ENCODE data around the gene NGDN. TPM values are rescaled to one million over a fixed set of nuclear protein-coding genes. Genes with fewer than 3 reads are reported as not detected.
"Not testable (repeated sequence)": the region's sequence is repeated elsewhere in the genome, so short reads cannot be mapped to it uniquely, and the experiment has no call there.

Gene NGDN
- total RNA-seq, 3 donors from 2014 or later, result 115 to 120 (median 117) TPM

DNA sequence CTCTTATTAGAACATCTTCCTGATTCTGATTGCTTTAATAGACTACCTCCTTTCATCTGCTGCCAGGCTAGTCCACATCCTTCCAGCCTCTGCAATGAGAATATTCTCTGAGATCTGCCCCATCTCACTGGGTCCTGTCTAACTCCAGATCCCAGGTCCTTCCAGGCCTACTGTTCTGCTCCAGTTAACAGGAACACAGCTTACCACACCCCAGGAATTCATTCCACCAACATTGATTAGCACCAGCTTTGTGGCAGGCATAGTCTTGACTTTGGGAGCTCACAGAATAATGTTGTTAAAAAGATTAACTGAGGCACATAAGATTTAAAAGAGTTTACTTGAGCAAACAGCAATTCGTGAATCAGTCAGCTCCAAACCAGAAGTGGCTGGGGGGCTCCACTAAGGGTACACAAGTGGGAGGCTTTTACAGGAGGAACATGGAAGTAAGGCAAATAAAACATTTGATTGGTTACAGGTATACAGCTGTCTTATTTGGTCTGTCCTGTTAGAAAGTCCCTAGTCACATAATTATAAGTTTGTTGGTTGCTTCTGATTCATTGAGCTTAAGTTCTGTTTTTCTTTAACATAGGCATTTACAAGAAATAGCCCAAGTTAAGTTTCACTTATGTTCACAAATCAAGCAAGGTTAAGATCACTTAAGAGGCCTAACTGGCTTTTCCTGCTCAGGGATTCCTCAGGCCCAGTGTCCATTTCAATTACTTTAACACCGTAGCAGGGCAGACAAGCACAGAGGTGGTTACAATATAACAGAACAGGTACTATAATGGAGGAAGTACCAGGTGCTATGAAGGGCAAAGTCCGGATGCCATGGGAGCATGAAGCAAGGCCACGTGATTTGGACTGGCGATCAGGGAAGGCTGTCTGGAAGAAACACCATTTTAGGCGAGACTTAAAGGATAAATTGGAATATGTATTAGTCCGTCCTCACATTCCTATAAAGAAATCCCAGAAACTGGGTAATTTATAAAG lies 21.8 kb upstream of the NGDN start:
- peaks cover 12% of the 10 kb centered on the region for H3K27me3 Mint-ChIP-seq (ENCODE audit: low read depth)
- H3K36me3 Mint-ChIP-seq (ENCODE audit: insufficient read depth), result no peaks in the 10 kb centered on the region
- H3K4me3 Mint-ChIP-seq, result no peak overlapping the region
- peak; percentile 48 to 65 for ATAC-seq
- peaks cover 2% of the 10 kb centered on the region for H3K4me1 Mint-ChIP-seq (ENCODE audit: low read depth)
- no peaks in the 10 kb centered on the region for H3K9me3 Mint-ChIP-seq
- no peak for DNase-seq

DNA sequence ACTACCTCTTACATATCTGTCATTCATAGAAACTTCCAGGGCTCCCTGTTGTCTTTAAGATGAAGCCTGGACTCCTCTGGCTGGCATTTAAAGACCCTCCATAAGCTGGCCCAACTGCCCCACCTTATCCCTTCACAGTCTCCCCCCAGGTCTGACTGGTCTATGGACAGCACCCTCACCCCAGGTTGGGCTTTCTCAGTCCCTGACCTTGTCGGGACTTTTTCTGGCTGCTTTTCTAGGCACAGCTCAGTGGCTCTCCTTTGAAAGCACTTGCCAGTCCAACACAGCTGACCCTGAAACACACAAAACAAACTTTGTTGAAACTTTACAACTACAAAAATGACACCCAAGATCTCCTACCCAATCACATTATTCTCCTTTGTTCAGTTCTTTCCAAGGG lies 20.2 kb upstream of the NGDN start:
- H3K27me3 Mint-ChIP-seq (ENCODE audit: low read depth), result peaks cover 16% of the 10 kb centered on the region
- ATAC-seq, result no peak
- no peaks in the 10 kb centered on the region for H3K9me3 Mint-ChIP-seq

DNA sequence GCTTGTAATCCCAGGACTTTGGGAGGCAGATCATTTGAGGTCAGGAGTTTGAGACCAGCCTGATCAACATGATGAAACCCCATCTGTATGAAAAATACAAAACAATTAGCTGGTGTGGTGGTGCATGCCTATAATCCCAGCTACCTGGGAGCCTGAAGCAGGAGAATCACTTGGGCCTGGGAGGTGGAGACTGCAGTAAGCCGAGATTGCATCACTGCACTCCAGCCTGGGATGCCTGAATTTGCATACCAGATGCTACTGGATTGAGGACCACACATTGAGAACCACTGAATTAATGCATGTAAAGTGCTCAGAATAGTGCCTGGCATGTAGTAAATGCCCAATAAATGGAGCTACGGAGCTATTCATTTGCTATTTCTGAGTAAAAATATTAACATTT lies 19.1 kb upstream of the NGDN start:
- Mint-ChIP-seq H3K36me3 (ENCODE audit: insufficient read depth) (no peaks in the 10 kb centered on the region), H3K4me1 (ENCODE audit: low read depth) (peaks cover 2% of the 10 kb centered on the region), H3K4me3 (no peak overlapping the region), H3K27me3 (ENCODE audit: low read depth) (peaks cover 20% of the 10 kb centered on the region), H3K9me3 (no peaks in the 10 kb centered on the region)
- DNase-seq, result no peak
- no peak for ATAC-seq

More for the DNA sequence above, 20.2 kb upstream of the NGDN start:
- Mint-ChIP-seq H3K36me3 (ENCODE audit: insufficient read depth) (no peaks in the 10 kb centered on the region), H3K4me1 (ENCODE audit: low read depth) (peaks cover 2% of the 10 kb centered on the region), H3K4me3 (no peak overlapping the region)
- no peak for DNase-seq

DNA sequence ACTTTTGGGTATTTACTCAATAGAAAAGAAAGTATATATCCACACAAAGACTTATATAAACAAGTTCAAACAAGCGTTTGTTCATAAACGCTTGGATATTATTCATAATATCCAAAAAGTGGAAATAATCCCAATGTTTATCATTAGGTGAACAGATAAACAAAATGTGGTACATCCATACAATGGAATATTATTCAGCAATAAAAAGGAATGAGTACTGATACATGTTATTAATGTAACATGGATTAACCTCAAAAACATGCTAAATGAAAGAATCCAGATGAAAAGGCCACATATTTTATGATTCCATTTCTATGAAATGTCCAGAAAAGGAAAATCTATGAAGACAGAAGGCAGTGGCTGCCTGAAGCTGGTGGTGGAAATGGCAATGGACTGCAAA lies 17.3 kb upstream of the NGDN start:
- Mint-ChIP-seq H3K36me3 (ENCODE audit: insufficient read depth) (no peaks in the 10 kb centered on the region), H3K27me3 (ENCODE audit: low read depth) (peaks cover 26% of the 10 kb centered on the region), H3K9me3 (no peaks in the 10 kb centered on the region), H3K4me1 (ENCODE audit: low read depth) (peaks cover 2% of the 10 kb centered on the region), H3K4me3 (no peak overlapping the region)
- DNase-seq (no peak), ATAC-seq (no peak)

DNA sequence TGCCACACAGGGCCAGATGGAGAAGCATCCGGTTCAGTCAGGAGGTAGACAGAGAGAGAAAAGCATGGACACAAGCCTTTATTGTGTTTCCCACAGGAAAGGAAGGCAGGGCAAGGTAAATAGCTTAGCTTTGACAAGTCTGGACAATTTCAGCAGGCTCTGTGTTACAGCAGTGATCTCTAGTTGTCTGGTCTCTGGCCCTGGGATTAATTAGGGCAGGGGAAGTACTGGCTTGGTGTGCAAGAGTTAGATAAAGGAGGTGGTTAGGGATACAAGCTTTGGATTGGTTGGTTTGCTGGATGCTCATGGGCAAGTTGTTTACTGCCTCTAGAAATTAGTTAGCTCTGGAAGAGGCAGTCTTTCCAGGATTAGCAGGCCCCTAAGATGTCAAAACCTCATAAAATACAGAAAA lies 15.1 kb upstream of the NGDN start:
- no peak overlapping the region for H3K4me3 Mint-ChIP-seq
- no peaks in the 10 kb centered on the region for H3K9me3 Mint-ChIP-seq
- H3K4me1 Mint-ChIP-seq (ENCODE audit: low read depth), result no peaks in the 10 kb centered on the region
- H3K27me3 Mint-ChIP-seq (ENCODE audit: low read depth), result peaks cover 35% of the 10 kb centered on the region
- no peak for ATAC-seq
- no peaks in the 10 kb centered on the region for H3K36me3 Mint-ChIP-seq (ENCODE audit: insufficient read depth)
- no peak for DNase-seq

DNA sequence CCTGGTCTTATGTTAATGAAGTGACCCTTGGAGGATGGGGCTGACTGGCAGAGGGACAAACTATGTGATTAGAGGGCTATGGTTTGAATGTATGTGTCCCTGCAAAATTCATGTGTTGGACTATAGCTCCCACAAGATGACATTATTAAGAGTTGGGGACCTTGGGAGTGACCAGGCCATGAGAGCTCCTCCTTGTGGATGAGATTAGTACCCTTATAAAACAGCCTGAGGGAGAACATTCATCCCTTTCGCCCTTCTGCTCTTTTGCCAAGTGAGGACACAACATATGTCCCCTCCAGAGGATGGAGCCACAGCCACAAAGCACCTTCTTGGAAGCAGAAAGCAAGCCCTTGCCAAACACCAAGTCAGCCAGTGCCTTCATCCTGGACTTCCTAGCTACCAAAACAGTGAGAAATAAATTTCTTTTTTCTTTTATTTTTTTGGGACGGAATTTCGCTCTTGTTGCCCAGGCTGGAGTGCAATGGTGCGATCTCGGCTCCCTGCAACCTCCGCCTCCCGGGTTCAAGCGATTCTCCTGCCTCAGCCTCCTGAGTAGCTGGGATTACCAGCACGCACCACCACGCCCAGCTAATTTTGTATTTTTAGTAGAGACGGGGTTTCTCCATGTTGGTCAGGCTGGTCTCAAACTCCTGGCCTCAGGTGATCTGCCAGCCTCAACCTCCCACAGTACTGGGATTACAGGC lies 12.5 kb upstream of the NGDN start:
- H3K4me1 Mint-ChIP-seq (ENCODE audit: low read depth); ATAC-seq; H3K4me3 Mint-ChIP-seq; H3K9me3 Mint-ChIP-seq; H3K36me3 Mint-ChIP-seq (ENCODE audit: insufficient read depth); DNase-seq: not testable (repeated sequence)
- peaks cover 36% of the 10 kb centered on the region for H3K27me3 Mint-ChIP-seq (ENCODE audit: low read depth)

DNA sequence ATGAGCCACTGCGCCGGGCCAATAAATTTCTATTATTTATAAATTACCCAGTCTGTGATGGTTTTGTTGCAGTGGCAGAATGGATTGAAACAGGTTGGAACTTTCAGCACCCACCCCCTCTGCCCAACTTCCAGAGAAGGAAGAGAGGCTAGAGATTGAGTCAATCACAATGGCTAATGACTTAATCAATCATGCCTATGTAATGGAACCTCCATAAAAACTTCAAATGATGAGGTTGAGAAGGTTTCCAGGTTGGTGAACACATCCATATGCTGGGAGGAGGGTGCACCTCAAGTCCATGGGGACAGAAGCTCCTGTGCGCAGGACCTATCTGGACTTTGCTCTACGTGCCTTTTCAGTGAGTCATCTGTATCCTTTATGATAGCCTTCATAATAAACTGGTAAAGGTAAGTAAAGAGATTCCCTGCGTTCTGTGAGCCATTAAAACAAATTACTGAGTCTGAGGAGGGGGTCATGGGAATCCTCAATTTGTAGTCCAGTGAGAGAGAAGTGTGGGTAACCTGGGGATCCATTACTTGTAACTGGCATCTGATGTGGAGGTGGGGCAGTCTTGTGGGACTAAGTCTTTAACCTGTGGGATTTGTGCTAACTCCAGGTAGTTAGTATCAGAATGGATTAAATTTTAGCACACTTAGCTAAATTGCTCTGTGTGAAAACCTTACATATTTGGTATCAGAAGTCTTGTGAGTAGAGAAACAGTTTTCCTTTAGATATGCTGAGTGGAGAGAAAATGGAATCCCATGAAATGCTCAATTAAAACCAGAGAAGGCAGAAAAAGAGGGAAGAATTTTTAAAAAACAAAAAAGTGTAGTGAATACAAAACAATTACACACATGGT lies 11.7 kb upstream of the NGDN start:
- no peaks in the 10 kb centered on the region for H3K4me1 Mint-ChIP-seq (ENCODE audit: low read depth)
- peaks cover 31% of the 10 kb centered on the region for H3K27me3 Mint-ChIP-seq (ENCODE audit: low read depth)

DNA sequence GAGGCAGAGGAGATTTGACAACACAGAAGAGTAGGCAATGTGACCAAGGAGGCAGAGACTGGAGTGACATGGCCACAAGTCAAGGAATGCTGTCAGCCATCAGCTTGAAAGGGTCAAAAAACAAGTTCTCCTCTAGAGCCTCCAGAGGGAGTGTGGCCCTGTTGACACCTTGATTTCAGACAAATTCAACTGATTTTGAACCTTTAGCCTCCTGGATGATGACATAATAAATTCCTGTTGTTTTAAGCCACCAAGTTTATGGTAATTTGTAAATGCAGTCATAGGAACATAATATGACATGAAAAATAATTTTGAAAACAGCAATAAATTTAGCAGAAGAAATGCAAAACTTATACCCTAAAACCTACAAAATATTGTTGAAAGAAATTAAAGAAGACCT lies 8.5 kb upstream of the NGDN start:
- H3K9me3 Mint-ChIP-seq, result no peaks in the 10 kb centered on the region
- DNase-seq, result no peak
- H3K4me1 Mint-ChIP-seq (ENCODE audit: low read depth), result no peaks in the 10 kb centered on the region
- peaks cover 20% of the 10 kb centered on the region for H3K27me3 Mint-ChIP-seq (ENCODE audit: low read depth)
- ATAC-seq, result no peak
- no peaks in the 10 kb centered on the region for H3K36me3 Mint-ChIP-seq (ENCODE audit: insufficient read depth)
- no peak overlapping the region for H3K4me3 Mint-ChIP-seq

More for the DNA sequence above, 11.7 kb upstream of the NGDN start:
- H3K4me3 Mint-ChIP-seq, result no peak overlapping the region
- H3K36me3 Mint-ChIP-seq (ENCODE audit: insufficient read depth), result no peaks in the 10 kb centered on the region
- DNase-seq, result no peak
- ATAC-seq, result no peak
- H3K9me3 Mint-ChIP-seq, result no peaks in the 10 kb centered on the region

DNA sequence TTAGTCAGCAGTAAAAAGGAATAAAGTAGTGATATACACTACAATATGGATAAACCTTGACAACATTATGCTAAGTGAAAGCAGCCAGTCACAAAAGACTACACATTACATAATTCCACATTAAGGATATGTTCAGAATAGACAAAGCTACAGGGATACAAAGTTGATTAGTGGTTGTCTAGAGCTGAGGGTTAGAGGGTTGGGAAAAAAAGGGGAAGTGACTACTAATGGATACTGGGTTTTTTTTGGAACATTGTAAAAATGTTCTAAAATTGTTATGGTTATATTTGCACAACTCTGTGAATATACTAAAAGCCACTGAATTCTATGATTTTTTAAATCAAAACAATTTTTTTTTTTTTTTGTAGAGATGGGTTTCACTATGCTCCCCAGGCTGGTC lies 4.8 kb upstream of the NGDN start:
- H3K27me3 Mint-ChIP-seq (ENCODE audit: low read depth), result peaks cover 6% of the 10 kb centered on the region
- DNase-seq, result no peak
- H3K9me3 Mint-ChIP-seq, result no peaks in the 10 kb centered on the region
- no peak overlapping the region for H3K4me3 Mint-ChIP-seq
- ATAC-seq, result no peak
- peaks cover 2% of the 10 kb centered on the region for H3K4me1 Mint-ChIP-seq (ENCODE audit: low read depth)
- no peaks in the 10 kb centered on the region for H3K36me3 Mint-ChIP-seq (ENCODE audit: insufficient read depth)

DNA sequence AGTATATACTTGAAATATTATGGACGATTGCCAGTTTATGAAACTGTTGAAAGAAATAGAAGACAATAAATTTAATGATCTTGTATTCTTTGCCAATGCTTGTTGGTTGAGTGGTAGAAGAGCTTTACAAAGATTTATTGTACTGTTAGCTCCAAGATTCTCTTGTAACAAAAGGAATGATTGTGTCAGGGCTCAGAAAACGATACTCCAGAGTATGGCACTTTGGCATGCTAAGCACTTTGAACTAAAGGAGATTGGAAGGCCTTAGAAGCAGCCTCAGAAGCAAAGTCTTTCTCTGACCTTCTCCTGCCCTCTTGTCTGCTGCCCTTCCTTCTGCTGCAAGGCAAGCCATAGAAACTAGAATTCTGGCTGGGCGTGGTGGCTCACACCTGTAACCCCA lies 4.2 kb upstream of the NGDN start:
- Mint-ChIP-seq H3K27me3 (ENCODE audit: low read depth) (peaks cover 3% of the 10 kb centered on the region), H3K9me3 (no peaks in the 10 kb centered on the region), H3K4me3 (no peak overlapping the region), H3K4me1 (ENCODE audit: low read depth) (peaks cover 2% of the 10 kb centered on the region), H3K36me3 (ENCODE audit: insufficient read depth) (no peaks in the 10 kb centered on the region)
- no peak for ATAC-seq
- DNase-seq, result no peak

DNA sequence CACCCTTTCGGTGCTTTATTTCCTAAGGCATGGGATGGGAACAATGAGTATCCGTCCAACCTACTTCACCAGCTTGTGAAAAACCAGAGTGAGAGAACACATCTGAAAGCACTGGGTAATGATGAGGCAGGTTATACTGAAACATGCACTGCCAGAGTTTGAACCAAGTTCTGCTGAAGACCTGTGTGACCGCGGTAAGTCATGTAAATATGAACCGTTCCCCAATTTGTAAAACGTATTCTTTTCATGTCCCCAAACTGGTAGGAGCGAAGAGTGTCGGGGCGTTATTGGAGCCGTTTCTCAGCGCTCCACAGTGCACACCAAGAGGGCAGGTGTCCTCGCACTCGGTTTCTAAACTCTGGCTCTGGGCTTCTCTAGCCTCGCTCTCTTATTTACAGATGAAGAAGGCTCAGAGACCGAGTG lies 788 bp upstream of the NGDN start:
- Mint-ChIP-seq H3K4me3 (no peak overlapping the region), H3K27me3 (ENCODE audit: low read depth) (no peaks in the 10 kb centered on the region), H3K36me3 (ENCODE audit: insufficient read depth) (peaks cover 11% of the 10 kb centered on the region), H3K4me1 (ENCODE audit: low read depth) (peaks cover 10% of the 10 kb centered on the region), H3K9me3 (no peaks in the 10 kb centered on the region)
- DNase-seq, result no peak
- ATAC-seq, result peak; percentile 0 to 1

DNA sequence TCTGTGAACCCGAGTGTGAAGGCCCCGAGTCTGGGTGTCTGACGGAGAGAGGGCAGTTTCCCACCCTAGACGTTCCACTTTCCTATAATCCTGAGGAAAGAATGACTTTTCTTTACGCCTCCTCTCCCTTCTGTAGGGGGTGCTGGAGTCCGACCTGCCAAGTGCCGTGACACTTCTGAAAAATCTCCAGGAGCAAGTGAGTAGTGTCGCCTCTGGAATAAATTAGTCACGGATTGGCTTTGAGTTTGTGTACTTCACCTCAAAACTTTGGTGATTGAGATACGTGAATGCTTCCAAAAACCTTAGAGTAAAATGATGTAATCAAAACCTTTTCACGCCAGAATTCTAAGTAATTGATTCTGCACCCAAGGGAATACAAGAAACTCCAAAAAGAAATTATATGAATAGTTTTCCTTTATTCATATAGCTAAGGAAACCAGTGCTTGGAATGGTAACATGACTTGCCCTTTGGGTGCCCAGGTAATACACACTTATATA lies 452 bp downstream of the NGDN start:
- peak; percentile 8 to 25 for ATAC-seq

DNA sequence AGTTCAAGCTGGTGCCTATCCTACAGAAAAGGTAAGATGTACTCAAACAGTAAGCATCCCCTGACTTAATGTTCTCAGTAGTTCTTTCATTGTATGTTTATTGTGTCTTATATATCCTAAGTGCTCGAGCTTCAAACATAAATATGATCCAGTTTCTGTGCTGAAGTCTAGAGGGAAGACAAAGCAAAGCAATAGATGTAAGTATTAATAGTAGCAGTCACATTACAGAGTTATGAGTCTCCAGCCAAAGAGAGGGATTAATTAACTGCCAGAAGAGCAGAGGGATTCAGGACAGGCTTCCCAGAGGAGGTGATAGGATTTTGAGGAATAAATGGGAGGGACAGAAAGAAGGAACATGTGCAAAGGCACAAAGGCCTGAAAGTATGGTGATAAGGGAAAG lies 1.4 kb downstream of the NGDN start:
- no peaks in the 10 kb centered on the region for H3K9me3 Mint-ChIP-seq
- H3K4me1 Mint-ChIP-seq (ENCODE audit: low read depth), result peaks cover 10% of the 10 kb centered on the region
- H3K4me3 Mint-ChIP-seq, result no peak overlapping the region

More for the DNA sequence above, 452 bp downstream of the NGDN start:
- DNase-seq, result peak; percentile 22
- Mint-ChIP-seq H3K4me3 (no peak overlapping the region), H3K4me1 (ENCODE audit: low read depth) (peaks cover 10% of the 10 kb centered on the region), H3K27me3 (ENCODE audit: low read depth) (no peaks in the 10 kb centered on the region), H3K36me3 (ENCODE audit: insufficient read depth) (peaks cover 15% of the 10 kb centered on the region), H3K9me3 (no peaks in the 10 kb centered on the region)

More for the DNA sequence above, 1.4 kb downstream of the NGDN start:
- ATAC-seq (no peak), DNase-seq (no peak)
- H3K36me3 Mint-ChIP-seq (ENCODE audit: insufficient read depth), result peaks cover 22% of the 10 kb centered on the region
- no peaks in the 10 kb centered on the region for H3K27me3 Mint-ChIP-seq (ENCODE audit: low read depth)
